ENCODE results near the gene PRPS1L1.

The PRPS1L1 gene

DNA sequence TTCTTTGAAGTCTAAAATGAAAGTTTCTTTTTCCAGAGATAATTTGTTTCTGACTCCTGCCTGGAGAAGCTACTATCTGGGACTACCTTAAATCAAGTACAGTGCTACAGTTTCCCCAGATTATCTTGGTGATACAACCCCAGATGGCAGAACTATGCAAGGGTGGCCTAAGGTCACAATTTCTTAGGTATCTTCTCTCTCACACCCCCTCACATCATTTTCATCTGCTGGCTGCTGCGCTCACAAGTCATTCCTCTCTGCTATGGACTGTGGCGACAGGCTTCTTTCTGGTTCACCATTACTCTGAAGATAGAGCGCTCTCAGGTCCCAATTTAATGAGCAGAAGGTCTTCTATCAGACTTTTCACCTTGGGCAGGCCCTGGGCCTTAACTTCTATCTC, 9.1 kb upstream of the PRPS1L1 start:
- TF ChIP-seq GATA2 (IDR thresholded peaks at IDR 0.05; ENCODE audit: low read depth, low read length) (no peak), GATA3 (IDR thresholded peaks at IDR 0.05; ENCODE audit: low read depth, low read length) (no peak)

DNA sequence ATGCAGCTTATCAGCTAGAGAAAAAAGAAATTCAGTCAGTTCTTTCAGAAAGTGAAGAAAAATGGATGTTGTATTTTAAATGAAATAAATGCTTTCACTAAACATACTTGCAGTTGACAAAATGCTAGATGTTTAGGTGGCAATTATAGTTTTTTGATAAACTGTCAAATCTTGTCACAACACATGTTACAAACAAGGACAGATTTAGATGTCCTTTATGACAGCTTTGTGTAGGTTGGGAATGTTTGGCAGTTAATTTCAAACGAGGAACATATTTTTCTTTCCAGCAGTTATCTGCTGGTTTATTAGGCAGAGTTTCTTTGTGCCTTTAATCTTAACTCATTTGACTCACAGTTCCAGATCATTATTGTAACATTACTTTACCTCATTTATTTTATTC, 3.1 kb upstream of the PRPS1L1 start:
- TF ChIP-seq GATA2 (IDR thresholded peaks at IDR 0.05; ENCODE audit: low read depth, low read length) (no peak), GATA3 (IDR thresholded peaks at IDR 0.05; ENCODE audit: low read depth, low read length) (no peak)

DNA sequence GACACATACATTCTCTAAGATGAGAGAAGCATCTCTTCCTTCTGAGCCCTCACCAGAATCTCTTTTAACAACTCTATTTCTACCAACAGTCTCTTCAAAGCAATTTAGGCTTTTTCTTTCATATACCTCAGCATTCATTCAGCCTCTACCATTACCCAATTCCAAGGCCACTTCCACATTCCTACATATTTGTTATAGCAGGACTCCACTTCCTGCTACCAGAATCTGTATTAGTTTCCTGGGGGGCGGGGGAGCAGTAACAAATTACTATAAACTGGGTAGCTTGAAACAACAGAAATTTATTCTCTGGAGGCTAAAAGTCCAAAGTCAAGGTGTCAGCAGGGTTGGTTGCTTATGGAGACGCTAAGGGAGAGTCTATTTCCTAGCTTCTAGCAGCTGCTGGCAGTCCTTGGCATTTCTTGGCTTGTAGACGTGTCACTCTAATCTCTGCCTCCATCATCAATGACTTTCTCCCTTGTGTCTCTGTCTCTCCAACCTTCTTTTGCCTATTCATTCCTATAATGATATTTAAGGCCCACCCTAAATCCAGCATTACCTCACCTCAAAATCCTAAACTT, 7.4 kb downstream of the PRPS1L1 start:
- no peak for TF ChIP-seq GATA2 (IDR thresholded peaks at IDR 0.05; ENCODE audit: low read depth, low read length)
- no peak for TF ChIP-seq GATA3 (IDR thresholded peaks at IDR 0.05; ENCODE audit: low read depth, low read length)

DNA sequence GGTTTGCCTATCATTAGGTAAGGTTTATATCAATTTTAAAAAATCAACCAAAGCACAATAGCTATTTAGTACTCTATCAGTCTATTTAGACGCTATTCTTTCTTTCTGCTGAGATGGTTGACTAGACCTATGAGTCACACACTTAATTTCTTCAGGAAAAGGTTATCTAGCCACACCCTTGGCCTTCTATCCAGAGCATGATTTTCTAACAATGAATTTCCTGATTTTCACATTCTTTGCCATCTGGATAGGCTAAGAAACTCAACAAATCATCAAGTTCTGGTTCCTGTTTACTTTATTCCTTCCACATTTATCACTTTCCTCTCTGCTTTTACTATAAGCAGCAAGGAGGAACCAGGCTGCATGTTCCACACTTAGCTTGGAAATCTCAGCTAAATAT, 8.1 kb downstream of the PRPS1L1 start:
- TF ChIP-seq GATA2 (IDR thresholded peaks at IDR 0.05; ENCODE audit: low read depth, low read length) (no peak), GATA3 (IDR thresholded peaks at IDR 0.05; ENCODE audit: low read depth, low read length) (no peak)

DNA sequence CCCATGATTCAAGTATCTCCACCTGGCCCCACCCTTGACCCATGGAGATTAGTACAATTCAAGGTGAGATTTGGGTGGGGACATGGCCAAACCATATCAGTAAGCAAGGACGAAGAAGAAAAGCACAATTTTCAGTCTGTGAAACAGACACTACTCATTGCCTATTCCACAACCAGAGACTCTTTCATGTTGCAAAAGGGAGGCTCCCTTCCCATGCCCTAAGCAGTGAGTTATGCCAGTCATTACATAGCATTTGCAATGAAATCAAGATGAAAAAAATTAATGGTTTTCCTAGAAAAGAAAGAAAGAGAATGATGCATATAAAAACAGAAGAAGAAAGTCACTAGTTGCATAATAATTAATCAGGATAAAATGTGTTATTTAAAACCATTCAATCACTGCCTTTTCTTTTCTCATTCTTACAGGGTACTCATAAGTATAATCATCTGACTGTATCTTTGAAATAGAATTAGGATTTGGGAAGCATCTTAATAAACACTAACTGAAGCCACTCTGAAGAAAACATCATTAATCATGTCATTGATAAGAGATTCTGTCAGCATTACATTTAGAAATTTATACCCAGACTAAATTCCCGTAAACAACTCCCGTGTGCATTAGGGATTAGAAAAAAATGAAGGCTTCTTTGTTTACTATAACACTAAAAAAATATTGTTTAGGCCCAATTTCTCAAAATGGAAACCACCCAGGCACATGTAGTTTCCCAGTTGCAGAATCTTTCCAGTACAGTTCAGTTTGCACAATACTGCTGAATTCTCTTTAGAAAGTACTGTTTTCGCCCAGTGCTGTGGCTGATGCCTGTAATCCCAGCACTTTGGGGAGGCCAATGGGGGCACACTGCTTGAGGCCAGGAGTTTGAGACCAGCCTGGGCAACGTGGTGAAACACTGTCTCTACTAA, 9.1 kb downstream of the PRPS1L1 start:
- TF ChIP-seq GATA2 (IDR thresholded peaks at IDR 0.05; ENCODE audit: low read depth, low read length) (no peak), GATA3 (IDR thresholded peaks at IDR 0.05; ENCODE audit: low read depth, low read length) (no peak)

DNA sequence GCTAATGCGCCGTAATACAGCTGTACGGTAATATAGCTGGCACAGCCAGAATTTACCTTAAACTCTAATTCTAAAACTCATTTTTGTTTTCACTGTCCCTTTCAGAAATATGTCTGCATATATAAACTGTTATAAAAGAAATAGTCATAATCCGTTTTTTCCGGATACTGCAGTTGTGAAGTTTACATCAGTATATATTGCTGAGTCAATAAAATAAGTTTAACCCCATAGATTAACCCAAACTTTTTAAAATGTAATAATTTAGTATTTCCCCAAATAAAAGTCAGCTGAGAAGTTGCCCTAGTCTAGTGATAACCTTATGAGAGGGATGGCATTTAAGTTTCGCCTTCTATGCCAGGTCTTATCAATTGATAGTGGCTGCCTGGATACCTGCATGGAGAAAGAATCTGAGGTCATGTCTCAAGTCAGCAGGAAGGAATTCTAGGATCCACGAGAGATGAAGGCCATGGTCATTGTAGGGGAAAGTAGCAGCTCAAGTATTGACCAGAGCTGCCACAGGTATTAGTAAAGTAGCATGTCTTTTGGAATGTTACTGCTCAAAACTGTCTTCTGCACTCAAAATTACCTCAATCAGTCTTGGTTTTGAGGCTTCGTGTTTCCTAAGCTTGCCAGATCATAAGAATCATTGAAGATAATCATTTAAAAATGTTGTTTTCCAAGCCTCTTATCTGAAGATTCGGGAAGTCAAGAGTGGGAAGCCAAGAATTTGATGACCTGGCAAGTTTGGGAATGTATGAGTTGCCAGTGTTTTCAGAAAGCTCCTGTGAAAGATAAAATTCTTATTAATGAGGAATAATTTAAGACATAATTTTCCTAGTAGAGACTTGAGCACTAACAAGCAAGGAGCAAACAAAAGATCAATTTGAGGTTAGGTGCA, 10.8 kb downstream of the PRPS1L1 start:
- TF ChIP-seq GATA2 (IDR thresholded peaks at IDR 0.05; ENCODE audit: low read depth, low read length) (no peak), GATA3 (IDR thresholded peaks at IDR 0.05; ENCODE audit: low read depth, low read length) (no peak)

DNA sequence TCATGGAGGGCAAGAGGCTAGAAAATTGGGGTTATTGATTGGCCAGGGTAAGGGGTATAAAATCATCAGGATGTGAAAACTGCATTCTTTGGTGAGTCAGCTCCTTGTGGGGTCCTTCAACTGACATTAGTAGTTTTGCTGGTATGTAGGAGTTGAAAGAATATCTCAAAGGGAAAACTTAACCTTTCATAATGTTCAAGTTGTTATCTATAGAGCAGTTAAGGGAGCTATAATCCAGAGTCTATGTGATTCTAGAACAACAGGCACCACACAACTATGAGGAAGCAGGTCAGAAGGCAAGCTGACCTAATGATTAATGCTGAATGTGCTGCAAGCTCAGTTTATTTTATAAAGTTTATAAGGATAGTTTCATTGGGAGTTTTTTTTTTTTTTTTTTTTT, 13.7 kb downstream of the PRPS1L1 start:
- TF ChIP-seq GATA3 (IDR thresholded peaks at IDR 0.05; ENCODE audit: low read depth, low read length) (no peak), GATA2 (IDR thresholded peaks at IDR 0.05; ENCODE audit: low read depth, low read length) (no peak)

DNA sequence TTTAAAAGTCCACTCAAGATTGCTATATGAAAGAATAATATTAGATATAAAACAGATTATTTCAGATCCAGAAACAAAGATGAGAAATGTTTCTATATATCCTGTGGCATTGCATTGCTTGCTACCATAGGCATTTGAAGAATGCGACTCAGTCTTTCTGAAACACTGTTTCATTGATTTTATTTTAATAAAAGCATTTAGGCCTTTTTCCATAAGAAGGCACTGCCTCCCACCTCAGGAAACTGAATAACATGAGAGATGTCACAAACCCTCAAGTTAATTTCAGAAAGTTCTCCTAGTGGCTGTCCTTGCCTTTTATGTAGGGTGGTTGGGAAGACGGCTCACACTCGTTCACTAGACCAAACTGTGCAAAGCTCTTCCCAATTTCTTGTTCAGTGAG, 23.3 kb downstream of the PRPS1L1 start:
- TF ChIP-seq GATA2 (IDR thresholded peaks at IDR 0.05; ENCODE audit: low read depth, low read length), result no peak
- TF ChIP-seq GATA3 (IDR thresholded peaks at IDR 0.05; ENCODE audit: low read depth, low read length), result no peak

DNA sequence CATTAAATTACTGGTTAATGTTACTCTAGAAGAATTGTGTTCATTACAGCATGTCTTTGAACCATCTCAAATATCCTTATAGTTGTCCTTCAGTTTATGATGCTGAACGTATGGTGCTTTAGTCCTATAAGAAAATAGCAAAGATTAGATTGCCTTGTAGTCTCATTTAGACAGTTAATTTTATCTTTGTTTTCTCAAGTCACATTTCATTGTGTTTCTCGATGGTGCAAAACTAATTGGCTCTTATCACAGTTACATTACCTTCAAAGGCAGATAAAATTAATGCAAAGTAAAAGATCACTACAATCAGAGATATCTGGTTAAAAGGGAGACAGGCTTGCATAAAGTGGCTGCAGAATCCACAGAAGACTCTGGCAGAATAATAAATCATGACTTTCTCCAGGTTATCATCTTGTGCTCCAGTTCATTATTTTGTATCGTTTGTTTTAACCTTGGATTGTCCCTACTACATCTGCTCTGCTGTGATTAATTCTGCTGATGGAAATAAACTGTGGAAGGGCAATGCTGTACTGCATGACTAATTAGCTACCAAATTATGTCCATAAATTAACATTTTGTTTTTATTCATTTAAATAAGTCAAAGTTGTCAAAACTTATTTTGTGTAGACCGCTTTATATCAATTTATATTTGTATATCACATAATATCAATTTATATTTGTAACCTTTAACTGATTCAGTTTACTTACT, 24.2 kb downstream of the PRPS1L1 start:
- TF ChIP-seq GATA3 (IDR thresholded peaks at IDR 0.05; ENCODE audit: low read depth, low read length), result no peak
- no peak for TF ChIP-seq GATA2 (IDR thresholded peaks at IDR 0.05; ENCODE audit: low read depth, low read length)

DNA sequence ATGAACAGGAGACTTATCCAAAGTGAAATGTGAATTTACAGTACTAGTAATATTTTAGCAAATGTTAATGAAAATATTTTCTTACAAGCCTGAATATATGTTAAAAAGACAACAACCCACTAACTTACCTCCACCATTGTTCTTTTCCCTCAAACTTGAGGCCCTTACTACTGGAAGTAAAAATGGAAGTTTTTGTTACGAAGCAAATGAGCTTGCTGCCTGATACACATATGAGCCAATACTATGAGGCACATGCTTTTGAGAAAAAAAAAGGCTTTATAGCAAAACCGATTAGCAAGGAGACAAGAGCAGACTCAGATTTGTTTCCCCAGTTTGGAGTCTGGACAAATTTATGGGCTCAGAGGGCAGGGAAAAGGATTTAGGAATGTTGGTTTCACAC, 29.0 kb downstream of the PRPS1L1 start:
- no peak for TF ChIP-seq GATA2 (IDR thresholded peaks at IDR 0.05; ENCODE audit: low read depth, low read length)
- no peak for TF ChIP-seq GATA3 (IDR thresholded peaks at IDR 0.05; ENCODE audit: low read depth, low read length)

DNA sequence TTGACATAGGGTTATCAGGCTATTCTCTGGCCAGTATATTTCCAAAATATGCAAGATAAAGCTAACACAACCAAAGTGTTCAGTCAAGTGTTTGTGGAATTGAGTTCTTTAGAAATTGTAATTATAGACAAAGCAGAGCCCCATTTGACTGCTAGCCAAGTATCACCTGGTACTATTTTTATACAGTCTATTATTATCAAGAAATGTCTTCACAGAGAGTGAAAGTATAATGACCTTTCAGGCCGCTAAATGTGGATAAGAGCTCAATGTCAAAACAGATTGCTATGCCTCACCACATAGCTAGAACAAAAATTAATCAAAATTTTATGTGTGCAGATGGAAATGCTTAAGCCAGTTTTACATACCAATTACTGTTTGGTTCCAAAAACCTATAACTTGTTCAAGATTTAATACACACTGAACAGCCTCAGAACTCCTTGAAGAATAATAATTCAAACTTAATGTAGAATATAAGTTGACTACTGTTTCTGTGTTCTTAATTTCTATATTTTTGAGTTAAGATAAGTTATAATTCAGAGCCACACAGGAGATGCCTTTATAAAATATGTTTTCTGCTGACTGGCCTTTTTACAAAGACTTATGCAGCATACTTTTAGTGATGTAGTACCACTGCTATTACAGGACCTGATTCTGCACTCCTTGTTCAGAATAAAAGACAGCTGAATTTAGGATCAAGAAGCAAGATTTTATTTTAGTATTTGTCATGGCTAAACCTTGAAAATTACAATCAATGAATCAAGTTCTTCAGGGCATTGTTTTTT, 31.0 kb downstream of the PRPS1L1 start:
- TF ChIP-seq GATA2 (IDR thresholded peaks at IDR 0.05; ENCODE audit: low read depth, low read length) (no peak), GATA3 (IDR thresholded peaks at IDR 0.05; ENCODE audit: low read depth, low read length) (no peak)

DNA sequence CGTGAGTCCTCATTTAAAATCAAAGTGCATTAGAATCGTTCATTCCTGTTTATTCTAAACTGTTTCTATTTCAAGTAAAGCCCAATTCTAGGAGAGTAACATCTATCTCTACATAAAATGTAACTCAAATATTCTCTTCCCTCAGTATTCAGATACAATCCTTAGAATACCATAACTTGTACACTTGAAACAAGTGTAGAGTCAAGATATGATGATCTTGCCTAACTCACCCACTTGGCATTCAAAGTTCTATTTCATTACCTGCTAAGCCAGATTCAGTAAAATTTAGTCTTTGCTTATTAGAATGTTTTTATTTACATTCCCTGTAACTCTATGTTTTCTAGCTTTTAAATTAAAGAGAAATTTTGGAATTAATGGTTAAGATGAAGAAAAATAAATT, 31.6 kb downstream of the PRPS1L1 start:
- no peak for TF ChIP-seq GATA2 (IDR thresholded peaks at IDR 0.05; ENCODE audit: low read depth, low read length)
- TF ChIP-seq GATA3 (IDR thresholded peaks at IDR 0.05; ENCODE audit: low read depth, low read length), result no peak
